Mesothelial cell of epicardium (in vitro differentiated cells): ENCODE measurements around the gene EPS8L3. TPM values are rescaled to one million over a fixed set of nuclear protein-coding genes. Genes with fewer than 3 reads are reported as not detected.

Source experiments
- DNase-seq, 2 experiments: peaks; one replicate each; pipeline ENCODE4 v3.0.0; 2021; ENCODE audit warnings: low spot score in 2 of 2; ENCODE audit not compliant: unreplicated experiment in 2 of 2
- H3K27ac Mint-ChIP-seq: 2 replicates; pipeline ENCODE4 v1.8.0; 2021; ENCODE audit warnings: mixed read lengths
- H3K27me3 Mint-ChIP-seq: 2 replicates; pipeline ENCODE4 v1.8.0; 2021; ENCODE audit warnings: low read depth, mixed read lengths
- H3K36me3 Mint-ChIP-seq: 2 replicates; pipeline ENCODE4 v1.8.0; 2021; ENCODE audit warnings: mixed read lengths
- H3K4me1 Mint-ChIP-seq: 2 replicates; pipeline ENCODE4 v1.8.0; 2021; ENCODE audit warnings: mixed read lengths
- H3K4me3 Mint-ChIP-seq: 2 replicates; pipeline ENCODE4 v1.8.0; 2021; ENCODE audit warnings: mild to moderate bottlenecking, moderate library complexity, mixed read lengths
- H3K9me3 Mint-ChIP-seq: 2 replicates; pipeline ENCODE4 v1.8.0; 2021; ENCODE audit warnings: mixed read lengths
- total RNA-seq: library from RNA; stranded (reverse); gene quantifications from 3 replicates; pipeline ENCODE4 v1.2.1, GENCODE V29; 2021
- TF ChIP-seq, protein P1 (sequence below): fragments of 200-600 bp; sonication (generic); IDR thresholded peaks from one replicate; pipeline ENCODE4 v1.5.0; 2021; ENCODE audit warnings: antibody characterized with exemption; ENCODE audit not compliant: unreplicated experiment

EPS8L3 gene
- total RNA-seq, 1 donor from 2014 or later = 0.13 TPM

- H3K27ac Mint-ChIP-seq = peak overlapping the region; percentile 12
- peaks cover 91% of the 10 kb centered on the region for H3K4me1 Mint-ChIP-seq
- no peaks in the 10 kb centered on the region for H3K27me3 Mint-ChIP-seq
- DNase-seq = peak in 1 of 2 experiments; percentile 18
- H3K9me3 Mint-ChIP-seq = no peaks in the 10 kb centered on the region
- TF ChIP-seq, protein P1, sequence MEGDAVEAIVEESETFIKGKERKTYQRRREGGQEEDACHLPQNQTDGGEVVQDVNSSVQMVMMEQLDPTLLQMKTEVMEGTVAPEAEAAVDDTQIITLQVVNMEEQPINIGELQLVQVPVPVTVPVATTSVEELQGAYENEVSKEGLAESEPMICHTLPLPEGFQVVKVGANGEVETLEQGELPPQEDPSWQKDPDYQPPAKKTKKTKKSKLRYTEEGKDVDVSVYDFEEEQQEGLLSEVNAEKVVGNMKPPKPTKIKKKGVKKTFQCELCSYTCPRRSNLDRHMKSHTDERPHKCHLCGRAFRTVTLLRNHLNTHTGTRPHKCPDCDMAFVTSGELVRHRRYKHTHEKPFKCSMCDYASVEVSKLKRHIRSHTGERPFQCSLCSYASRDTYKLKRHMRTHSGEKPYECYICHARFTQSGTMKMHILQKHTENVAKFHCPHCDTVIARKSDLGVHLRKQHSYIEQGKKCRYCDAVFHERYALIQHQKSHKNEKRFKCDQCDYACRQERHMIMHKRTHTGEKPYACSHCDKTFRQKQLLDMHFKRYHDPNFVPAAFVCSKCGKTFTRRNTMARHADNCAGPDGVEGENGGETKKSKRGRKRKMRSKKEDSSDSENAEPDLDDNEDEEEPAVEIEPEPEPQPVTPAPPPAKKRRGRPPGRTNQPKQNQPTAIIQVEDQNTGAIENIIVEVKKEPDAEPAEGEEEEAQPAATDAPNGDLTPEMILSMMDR = no peak
- H3K36me3 Mint-ChIP-seq = no peaks in the 10 kb centered on the region
- H3K4me3 Mint-ChIP-seq = no peak overlapping the region
Observed at GRCh38 chr1:109787845-109788601, 24.3 kb upstream of the EPS8L3 start.

GRCh38 chr1:109787211-109787844, 23.6 kb upstream of the EPS8L3 start:
- Mint-ChIP-seq H3K36me3 (no peaks in the 10 kb centered on the region), H3K27ac (peak overlapping the region; percentile 96), H3K4me3 (no peak overlapping the region), H3K4me1 (peaks cover 91% of the 10 kb centered on the region), H3K27me3 (no peaks in the 10 kb centered on the region), H3K9me3 (no peaks in the 10 kb centered on the region)
- DNase-seq = peak in 1 of 2 experiments; percentile 9
- TF ChIP-seq, protein P1 = no peak

- no peaks in the 10 kb centered on the region for H3K27me3 Mint-ChIP-seq
- peaks cover 90% of the 10 kb centered on the region for H3K4me1 Mint-ChIP-seq
Observed at GRCh38 chr1:109786531-109787021, 22.9 kb upstream of the EPS8L3 start.

DNA sequence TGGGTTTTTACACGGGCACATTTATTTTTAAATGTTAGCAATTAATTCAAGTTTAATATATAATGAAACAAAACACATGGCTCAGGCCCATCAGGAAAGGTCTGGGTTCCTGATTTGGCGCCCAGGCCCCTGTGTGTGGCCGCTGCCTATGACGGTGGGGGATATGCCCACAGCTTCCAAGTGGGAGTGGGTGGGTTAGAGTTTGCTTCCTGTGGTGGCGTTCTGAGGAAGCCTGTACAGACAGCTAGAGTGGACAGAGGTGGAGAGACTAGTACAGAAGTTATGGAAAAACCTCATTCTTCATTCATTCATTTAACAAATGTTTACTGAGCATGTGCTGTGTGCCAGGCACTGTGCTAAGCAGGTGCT, 22.4 kb upstream of the EPS8L3 start:
- Mint-ChIP-seq H3K36me3 (no peaks in the 10 kb centered on the region), H3K27me3 (no peaks in the 10 kb centered on the region), H3K4me1 (peaks cover 86% of the 10 kb centered on the region), H3K27ac (peak overlapping the region; percentile 96), H3K9me3 (no peaks in the 10 kb centered on the region), H3K4me3 (no peak overlapping the region)
- no peak for DNase-seq
- TF ChIP-seq, protein P1 = no peak

More at GRCh38 chr1:109786531-109787021, 22.9 kb upstream of the EPS8L3 start:
- H3K36me3 Mint-ChIP-seq = no peaks in the 10 kb centered on the region
- no peaks in the 10 kb centered on the region for H3K9me3 Mint-ChIP-seq
- DNase-seq = peak in 1 of 2 experiments; percentile 10
- H3K27ac Mint-ChIP-seq = peak overlapping the region; percentile 96
- H3K4me3 Mint-ChIP-seq = no peak overlapping the region
- TF ChIP-seq, protein P1 = no peak

DNA sequence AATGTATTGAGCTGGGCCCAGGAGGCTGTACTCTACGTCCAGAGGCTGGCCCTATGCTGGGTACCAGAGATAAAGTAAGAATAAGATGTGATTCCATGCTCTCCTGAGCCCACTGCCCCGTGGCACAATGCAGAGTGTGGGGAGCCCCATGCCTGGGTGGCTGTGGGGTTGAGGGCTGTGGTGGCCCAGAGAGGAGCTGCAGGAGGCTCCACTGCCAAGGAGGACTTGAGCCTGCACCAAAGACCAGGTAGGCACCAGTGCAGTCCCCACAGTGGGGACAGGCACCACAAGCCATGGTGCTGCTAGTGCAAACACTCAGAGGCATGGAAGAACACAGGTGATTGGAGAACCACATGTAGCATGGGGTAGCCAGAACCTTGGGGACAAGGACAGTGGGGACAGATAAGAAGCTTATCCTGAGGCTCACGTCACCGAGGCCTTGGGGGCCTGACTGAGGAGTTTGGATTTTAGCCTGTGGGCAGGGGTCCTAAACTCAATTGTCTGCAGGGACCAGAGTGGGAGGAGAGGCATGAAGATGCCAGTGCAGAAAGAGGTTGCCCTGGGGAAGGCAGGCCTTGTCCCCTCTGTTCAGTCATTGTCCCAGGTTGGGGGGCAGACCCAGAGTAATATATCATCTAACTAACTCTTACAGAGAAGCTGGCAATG, 21.9 kb upstream of the EPS8L3 start:
- Mint-ChIP-seq H3K27me3 (no peaks in the 10 kb centered on the region), H3K4me1 (peaks cover 81% of the 10 kb centered on the region), H3K27ac (no peak overlapping the region), H3K9me3 (peaks cover 2% of the 10 kb centered on the region), H3K4me3 (no peak overlapping the region), H3K36me3 (no peaks in the 10 kb centered on the region)
- TF ChIP-seq, protein P1 = no peak
- no peak for DNase-seq
